GM12891 (cell line): Measurements from ENCODE around the gene SSU72.

Source experiments
- POLR2A ChIP-seq: IDR thresholded peaks from 2 replicates; pipeline ENCODE4 v1.6.1; 2011; ENCODE audit warnings: low read depth, low read length, control low read depth
- POLR2AphosphoS5 ChIP-seq: IDR thresholded peaks from 2 replicates; pipeline ENCODE4 v1.6.1; 2011; ENCODE audit warnings: low read depth, low read length, control low read depth
- POU2F2 ChIP-seq: IDR thresholded peaks from 2 replicates; pipeline ENCODE4 v1.6.1; 2011; ENCODE audit warnings: low read depth, mild to moderate bottlenecking, control low read depth, low read length, moderate library complexity
- TAF1 ChIP-seq: IDR thresholded peaks from 2 replicates; pipeline ENCODE4 v1.6.1; 2011; ENCODE audit warnings: low read depth, low read length, control low read depth

GRCh38 chr1:1577367-1578011, 2.8 kb upstream of the SSU72 start:
- TF ChIP-seq TAF1: no peak
- TF ChIP-seq POLR2A: no peak
- no peak for TF ChIP-seq POLR2AphosphoS5
- TF ChIP-seq POU2F2: no peak
